GM21526 (cell line): Measurements from ENCODE around the gene UBE2I.
"Not testable (repeated sequence)": the region's sequence is repeated elsewhere in the genome, so short reads cannot be mapped to it uniquely, and the experiment has no call there.

Source experiments
- ATAC-seq: cut with Tn5 transposase; IDR thresholded peaks from one replicate; pipeline ENCODE4 v1.9.1; 2021; ENCODE audit warnings: moderate library complexity; ENCODE audit not compliant: unreplicated experiment, low FRiP score

UBE2I gene

DNA sequence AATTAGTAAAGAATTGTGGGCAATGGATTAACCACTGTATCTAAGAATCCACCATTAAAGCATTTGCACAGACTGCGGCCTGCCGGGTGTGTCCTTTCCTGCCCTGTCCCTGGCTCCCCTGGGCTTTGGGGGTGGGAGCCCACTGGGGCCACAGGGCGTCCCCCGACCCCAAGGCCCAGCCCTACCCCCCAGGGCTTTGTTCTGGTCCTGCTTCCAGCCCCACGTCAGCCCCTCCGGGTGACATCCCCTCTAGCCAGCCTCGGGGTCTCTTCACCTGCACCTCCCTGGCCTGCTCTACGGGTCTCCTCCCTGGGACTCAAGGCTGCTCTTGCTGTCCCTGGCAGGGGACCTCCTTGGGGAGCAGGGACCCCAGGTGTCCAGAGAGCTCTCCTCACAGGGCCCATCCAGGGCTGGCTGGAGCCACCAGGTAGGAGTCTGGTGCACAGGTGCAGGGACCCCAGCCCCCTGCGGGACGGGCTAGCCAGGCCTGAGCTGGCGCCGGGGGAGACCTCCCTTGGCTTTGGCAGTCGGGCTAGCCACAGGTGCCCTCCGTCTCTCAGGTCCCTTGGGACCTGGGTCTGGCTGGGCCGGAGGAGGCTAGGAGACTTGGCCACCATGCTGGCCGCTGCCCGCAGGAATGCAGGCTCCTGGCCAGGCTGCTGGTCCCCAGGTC, 17.6 kb downstream of the UBE2I start:
- ATAC-seq: no peak

DNA sequence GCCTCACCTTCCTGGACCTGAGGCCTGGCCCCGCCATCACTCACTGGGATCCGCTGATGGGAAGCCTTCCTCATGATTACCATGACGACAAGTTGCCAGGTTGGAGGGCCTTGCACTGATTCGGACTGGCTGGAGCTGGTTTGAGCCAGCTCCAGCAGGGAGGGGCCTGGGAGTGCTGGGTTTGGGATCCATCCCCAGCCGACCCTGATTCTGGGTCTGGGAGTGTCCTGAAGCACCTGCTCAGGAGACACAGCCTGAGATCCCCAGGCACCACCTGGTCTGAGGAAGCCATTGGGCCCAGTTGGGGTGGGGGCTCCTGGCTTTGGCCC, 18.1 kb downstream of the UBE2I start:
- ATAC-seq: no peak

DNA sequence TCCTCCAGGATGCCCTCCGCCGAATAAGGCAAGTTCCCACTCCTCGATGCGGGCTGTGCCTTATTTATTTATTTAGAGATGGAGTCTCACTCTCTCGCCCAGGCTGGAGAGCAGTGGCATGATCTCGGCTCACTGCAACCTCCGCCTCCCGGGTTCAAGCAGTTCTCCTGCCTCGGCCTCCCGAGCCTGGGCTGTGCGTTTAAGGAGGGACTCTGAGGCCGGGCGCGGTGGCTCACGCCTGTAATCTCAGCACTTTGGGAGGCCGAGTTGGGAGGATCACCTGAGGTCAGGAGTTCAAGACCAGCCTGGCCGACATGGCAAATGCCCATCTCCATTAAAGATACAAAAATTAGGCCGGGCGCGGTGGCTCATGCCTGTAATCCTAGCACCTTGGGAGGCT, 18.7 kb downstream of the UBE2I start:
- not testable (repeated sequence) for ATAC-seq

DNA sequence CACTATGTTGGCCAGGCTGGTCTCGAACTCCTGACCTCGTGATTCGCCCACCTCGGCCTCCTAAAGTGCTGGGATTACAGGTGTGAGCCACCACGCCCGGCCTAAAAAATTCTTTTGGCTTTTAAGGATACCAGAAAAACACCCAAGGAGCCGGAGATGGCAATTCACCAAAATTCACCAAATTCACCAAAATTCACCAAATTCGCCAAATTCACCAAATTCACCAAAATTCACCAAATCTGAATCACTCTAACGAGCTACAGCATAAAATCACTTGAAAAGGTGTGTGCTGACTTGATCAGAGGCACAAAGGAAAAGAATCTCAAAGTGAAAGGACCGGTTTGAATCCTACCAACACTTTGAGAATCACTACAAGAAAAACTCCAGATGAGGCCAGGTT, 19.5 kb downstream of the UBE2I start:
- not testable (repeated sequence) for ATAC-seq

DNA sequence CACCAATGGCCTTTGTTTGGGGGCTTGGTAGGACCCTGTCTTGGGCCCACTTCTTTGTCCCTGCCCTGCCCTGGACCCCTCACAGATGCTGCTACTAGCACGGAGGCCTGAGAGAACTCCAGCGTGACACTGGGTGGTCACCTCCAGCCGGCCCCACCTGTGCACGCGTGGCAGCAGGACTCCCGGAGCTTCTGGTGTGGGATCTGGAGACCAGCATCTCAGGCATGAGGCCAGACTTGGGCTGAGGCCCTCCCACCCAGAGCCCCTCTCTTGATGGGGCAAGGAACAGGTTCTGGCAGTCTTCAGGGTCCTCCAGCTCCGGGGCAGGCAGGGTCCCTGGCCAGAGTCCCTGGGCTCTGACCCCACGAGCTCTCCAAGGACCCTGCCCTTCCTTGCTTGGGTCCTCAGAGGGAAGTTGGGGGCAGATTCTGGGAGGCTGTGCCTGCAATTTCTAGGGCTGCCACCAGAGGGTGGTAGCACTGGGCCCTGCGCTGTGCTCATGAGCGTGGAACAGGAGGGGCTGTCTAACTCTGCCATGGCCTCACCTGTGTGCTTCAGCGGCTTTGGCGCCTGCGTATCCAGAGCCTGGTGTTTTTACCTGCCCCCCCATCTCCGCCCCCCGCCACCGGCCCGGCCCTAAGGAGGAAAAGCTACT, 21.0 kb downstream of the UBE2I start:
- no peak for ATAC-seq

DNA sequence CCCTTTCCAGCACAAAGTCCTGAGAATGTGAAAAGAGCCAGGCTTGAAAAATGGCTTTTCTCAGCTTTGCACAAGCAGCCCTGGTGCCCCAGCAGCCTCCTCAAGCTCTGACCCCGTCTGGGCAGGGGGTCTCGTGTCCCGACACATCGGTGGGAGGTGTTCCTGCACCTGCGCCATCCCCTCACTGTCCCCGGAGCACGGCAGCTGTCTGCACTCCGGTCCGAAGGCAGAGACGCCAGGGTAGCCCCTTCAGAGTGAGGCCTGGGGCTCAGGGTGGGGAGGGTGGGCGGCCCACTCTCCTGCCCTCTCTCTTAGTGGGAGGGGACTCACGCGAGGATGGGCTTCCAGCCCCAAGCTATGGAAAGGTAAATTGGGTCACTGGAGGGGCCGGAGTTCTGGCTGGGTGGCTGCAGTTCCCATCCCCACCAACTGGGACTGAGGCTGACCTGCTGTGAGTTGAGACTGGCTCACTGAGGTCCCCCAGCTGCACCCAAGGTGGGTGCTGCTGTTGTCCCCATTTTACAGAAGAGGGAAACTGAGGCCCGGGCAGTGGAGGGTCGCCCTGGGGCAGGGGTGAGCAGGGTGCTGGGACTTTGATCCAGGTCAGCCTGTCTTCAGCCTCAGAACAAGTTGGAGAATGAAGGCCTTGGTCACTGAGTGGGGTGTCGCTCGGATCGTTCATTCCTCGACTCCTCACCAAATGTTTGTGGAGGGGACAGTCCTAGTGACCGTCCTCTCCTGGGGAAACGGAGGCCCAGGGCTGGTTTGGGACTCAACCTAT, 21.7 kb downstream of the UBE2I start:
- ATAC-seq: no peak

DNA sequence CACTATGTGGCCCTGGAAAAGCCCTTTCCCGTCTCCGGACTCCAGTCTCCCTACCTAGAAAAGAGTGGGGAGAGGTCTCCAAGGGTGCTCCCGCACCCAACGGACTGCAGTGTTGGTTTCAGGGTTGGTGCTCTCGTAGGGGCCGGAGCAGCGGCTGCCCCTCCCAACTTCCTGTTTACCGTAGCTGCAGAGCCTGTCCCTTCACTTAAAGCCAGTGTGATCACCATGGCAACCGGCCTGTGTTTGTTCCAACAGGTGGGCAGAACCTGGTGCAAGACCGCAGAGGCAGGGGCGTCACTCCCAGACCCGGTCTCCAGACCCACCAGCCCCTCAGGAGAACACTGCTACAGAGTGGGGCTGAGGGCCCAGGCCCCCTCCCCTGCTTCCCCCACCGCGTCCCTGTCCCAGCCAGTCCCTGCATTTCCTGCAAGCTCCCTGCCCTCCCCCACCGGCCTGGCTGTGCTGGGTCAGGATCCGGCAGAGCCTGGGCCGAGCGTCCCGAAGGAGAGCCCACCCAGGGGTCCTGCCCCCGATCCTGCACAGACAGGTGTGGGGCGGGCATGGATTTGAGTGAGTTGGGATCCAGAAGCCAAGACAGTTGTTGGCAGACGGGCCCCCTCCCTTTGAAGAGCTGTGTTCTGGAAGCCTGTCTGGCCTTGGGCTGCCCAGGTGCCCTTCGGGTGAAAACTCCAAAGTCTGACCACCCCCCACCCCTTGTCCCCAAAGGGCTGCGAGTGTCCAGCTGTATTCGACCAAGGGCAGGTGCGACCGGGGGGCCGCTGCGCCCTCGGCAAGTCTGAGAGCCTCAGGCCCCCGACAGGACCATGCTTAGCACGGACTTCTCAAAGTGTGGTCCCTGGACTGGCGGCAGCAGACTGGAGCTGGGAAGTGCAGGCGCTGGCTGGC, 22.5 kb downstream of the UBE2I start:
- no peak for ATAC-seq

DNA sequence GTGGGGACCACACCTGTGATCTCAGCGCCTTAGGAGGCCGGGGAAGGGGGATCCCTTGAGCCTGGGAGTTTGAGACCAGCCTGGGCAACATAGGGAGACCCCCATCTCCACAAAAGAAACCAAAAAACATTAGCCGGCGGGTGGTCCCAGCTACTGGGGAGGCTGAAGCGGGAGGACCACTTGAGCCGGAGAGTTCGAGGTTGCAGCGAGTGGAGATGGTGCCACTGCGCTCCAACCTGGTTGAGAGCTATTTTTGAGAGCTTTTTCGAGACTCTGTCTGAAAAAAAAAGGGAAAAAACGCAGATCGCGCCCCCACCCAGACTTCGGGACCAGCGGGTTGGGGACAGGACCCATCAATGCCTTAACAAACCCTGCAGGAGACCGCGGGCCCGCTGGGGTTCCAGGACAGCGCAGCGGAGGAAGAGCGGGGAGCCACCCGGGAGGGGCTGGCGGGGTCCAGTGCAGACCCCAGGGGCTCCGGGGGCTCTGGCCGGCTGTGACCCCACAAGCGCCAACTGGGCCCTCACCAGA, 23.2 kb downstream of the UBE2I start:
- ATAC-seq: no peak

DNA sequence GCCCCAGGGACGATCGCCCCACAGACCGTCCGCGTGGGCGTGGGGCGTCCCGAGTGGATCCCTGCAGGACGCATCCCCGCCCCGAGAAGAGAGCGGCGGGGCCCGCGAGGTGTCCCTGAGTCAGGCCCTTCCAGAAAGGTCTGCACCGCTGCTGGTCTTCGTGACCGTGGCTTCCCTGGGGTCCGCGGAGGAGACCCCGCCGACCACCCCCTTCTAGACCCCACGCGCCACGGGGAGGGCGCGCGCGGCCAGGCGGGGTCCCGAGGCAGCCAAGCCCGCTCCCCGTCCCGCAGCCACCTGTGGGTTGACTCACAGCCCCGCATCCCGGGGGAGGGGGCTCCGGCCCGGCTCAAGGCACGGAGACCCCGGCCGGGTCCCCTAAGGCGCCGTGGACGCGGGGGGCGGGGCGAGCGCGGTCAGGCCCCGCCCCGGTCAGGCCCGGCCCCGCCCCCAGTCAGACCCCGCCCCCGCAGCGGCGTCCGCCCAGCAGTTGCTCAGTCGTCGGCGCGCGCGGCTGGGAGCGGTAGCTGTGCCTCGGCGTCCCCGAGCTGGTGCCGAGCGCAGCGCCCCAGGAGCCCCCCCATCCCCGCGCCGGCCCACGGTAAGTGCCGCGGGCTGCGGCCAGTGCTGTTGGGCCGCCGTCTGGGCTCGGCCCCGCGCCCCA, 23.8 kb downstream of the UBE2I start, which contains the start of gene BAIAP3:
TSS of gene BAIAP3 (plus strand) at position 497 of the 664 bp plus-strand sequence. CDS start 4,905 bp downstream, outside the sequence.
- ATAC-seq: no peak

DNA sequence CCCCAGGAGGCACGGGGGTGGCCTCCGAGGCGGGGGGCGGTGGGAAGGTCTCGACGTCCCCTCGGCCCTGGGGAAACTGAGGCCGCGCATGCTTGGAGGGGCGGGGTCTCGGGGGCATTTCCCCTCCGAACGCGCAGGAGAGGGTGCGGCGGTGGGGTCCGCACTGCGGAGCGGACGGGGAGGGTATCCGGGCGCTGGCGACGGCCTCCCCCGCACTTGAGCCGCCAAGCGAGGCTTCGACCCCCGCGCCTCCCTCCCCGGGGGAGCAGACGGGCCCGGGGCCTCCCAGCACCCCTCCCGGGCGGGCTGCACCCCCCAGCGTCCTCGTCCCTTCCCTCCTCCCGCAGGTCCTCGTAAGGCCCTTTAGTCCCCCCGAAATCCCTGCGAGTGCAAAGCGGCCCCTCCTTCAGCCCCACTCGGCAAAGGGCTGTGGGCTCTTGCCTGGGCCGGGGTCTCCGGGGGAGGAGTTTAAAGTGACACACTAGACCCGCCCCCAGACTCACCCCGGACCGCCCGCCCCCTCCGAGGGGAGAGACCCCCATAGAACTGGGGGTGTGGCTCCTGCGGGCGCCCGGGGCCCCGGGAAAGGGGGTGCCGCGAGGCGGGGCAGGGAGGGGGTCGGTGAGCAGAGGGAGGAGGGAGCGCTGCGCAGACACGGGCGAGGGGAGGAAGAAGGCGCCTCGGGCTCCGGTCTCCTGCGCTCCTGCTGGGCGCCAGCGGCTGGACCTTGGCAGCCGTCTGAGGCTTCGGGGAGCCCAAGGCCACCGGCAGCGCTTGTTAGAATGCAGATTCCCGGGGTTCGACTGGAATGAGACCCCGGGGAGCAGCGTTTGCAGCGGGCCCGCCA, 24.6 kb downstream of the UBE2I start:
- no peak for ATAC-seq

DNA sequence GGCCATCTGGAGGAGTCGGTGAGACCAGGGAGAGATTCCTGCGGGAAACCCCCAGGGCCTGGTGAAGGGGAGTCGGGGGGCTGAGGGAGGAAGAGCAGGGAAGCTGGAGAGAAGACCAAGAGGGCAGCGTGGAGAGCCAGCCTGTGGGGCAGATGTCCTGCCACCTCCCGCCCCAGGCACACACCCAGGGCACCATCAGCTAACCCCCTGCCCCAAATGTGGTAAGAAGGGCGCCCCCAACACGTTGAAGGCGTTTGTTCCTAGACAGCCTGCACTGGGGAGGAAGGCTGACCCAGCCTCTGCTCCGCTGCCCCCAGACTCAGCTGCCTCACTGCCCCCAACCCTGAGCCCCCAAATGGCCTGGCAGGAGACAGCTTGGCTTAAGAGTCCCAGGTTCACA, 25.3 kb downstream of the UBE2I start:
- no peak for ATAC-seq

DNA sequence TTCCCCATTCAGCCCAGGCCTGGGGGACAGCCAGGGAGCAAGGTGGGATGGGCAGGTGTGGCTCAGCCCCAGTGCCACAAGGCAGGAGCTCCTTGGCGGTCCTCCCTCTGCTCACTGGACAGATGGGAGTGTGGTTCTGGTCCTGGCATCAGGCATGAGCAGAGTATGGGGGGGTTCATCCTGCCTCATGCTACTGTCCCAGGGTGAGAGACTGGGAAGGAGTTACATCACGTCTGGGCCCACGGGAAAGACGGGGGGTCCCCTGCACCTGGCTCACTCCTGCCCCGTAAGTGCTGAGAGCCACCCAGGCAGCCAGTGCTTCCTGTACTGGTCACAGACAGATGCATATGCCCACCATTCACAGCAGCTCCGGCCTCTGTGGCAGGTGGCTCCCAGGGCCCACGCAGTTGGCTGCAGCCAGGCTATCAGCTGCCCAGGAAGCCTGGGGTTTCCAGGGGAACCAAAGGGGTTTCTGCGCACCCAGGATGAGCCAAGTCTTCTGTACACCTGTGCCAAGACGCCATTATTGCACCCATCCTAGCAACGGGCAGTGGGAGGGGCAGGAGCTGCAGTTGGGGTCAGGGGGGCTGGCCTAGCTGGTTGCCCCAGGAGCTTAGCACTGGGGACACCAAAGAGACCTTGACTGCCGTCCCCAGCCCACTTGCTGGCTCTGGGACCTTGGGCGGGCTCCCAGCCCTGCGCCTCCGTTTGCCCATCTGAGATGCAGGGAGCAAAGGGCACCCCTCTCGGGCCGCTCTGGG, 26.0 kb downstream of the UBE2I start:
- no peak for ATAC-seq

DNA sequence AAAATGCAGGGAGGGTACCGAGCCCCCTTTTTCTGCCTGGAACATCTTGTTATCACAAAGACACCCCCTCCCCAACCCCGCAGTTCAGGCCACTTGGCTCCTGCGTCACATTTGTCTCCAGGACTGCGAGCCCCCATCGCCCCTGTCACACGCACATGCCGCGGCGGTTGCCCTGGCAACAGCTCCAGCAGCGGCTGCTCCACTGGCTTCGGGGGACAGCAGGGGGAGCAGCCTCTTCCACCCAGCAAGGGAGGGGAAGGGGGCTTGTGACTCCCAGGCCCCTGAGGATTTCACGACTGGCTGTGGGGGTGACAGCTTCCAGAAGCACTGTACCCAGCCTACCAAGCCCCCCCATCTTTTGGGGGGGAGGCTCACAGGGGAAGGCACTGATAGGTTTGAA, 26.6 kb downstream of the UBE2I start:
- ATAC-seq: no peak

DNA sequence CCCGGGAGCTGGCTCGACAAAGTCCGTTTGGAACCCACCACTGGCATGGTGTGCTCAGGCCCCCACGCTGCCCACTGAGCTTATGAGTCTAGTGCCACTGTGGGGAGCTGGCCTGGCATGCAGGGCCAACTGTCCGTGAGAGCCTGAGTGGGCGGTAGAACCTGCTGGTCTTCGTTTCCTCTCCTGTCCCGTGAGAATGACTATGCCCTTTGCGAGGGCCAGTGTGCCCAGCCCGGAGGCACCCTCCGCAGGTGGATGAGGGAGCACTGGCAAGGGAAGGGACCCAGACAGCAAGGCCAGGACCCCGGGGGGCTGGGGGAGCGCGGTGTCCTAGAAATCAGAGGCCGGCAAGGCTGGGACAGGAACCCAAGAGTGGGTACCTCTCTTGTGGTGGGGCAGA, 27.2 kb downstream of the UBE2I start:
- no peak for ATAC-seq

DNA sequence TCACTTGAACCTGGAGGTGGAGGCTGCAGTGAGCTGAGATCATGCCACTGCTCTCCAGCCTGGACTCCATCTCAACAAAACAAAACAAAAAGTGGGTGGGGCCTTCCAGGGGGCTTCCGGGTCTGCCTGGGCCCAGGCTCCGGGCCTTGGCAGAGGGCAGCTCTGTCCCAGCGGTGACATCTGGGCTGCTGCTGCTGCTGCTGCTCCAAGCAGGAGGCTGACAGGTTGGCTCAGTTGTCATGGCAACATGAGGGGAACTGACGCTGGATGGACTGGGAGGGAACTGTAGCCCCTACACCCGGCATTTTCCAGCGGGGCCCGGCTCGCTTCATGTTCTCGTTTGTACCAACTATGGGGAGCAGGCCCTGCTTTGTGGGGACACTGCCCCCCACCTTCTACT, 28.1 kb downstream of the UBE2I start:
- ATAC-seq: no peak

DNA sequence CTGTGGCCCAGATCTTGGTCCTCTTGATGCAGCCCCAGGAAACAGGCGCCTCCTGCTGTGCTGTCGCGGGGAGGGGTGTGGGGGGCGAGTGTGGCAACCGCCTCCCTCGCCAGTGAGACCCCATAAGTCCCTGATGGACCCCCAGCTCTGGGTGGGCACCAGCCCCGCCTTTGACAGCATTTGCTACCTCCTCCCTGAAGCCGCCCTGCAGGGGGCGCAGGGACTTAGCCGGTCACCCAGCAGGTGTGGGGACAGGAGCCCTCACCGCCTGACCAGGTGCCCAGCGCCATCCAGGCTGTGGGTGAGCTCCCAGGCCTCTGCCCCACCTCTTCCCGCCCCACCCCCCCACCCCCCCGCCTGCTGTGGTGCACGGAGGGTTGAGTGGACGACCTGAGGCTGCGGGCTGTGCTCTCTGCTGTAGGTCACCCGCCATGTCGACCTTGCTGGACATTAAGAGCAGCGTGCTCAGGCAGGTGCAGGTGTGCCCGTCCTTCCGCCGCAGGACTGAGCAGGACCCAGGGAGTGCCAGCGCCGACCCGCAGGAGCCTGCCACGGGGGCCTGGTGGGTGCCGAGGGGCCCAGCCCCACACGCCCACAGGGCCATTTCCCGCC, 28.8 kb downstream of the UBE2I start:
- ATAC-seq: no peak

DNA sequence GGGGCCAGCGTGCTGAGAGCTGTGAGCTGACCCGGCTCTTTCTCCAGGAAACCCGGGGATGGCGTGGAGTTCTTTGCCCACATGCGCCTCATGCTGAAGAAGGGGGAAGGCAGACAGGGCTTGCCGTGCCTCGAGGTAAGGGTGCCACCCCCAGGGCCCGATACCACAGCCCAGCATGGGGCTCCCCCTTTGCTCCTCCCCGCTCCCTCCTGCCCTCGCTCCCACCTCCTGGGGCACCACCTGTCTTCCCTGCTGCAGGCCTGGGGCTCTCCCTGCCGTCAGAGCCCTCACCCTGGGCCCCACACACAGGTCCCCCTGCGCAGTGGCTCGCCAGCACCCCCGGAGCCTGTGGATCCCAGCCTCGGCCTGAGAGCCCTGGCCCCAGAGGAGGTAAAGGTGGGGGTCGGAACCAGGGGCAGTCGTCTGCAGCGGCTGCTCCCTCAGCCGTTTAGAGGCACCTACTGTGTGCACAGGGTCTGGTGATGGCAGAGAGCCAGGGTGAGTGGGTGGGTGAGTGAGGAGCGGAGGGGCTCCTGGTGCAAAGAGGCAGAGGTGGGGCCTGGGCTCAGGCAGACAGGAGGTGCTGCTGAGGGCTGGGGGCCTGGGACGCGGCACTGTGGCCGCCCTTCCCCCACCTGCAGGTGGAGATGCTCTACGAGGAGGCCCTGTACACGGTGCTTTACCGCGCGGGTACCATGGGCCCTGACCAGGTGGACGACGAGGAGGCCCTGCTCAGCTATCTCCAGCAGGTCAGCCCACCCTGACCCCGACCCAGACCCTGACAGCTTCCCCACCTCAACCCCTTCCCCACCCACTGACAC, 29.6 kb downstream of the UBE2I start:
- ATAC-seq: no peak
